NCI-H2107 treated with DMSO at 0.1 percent for 48 hours (cell line): ENCODE data around the gene SCCPDH.
"Not testable (repeated sequence)": the region's sequence is repeated elsewhere in the genome, so short reads cannot be mapped to it uniquely, and the experiment has no call there.

ENCODE experiments used
- DNase-seq: peaks from one replicate; lab custom pipeline; 2025; ENCODE audit not compliant: unreplicated experiment; lab: John Stamatoyannopoulos, UW

SCCPDH gene

GRCh38 chr1:246705368-246705767 is 18.8 kb upstream of the SCCPDH start:
- no peak for DNase-seq

- no peak for DNase-seq
These were observed 16.0 kb upstream of the SCCPDH start for GRCh38 chr1:246708166-246708565.

- DNase-seq = no peak
These were observed 15.0 kb upstream of the SCCPDH start for GRCh38 chr1:246709196-246709595.

- no peak for DNase-seq
These were observed 14.4 kb upstream of the SCCPDH start for GRCh38 chr1:246709835-246710234.

- no peak for DNase-seq
These were observed 12.6 kb upstream of the SCCPDH start for GRCh38 chr1:246711548-246712003.

GRCh38 chr1:246712428-246712827 is 11.8 kb upstream of the SCCPDH start:
- DNase-seq = not testable (repeated sequence)

- not testable (repeated sequence) for DNase-seq
These were observed 4.8 kb upstream of the SCCPDH start for GRCh38 chr1:246719361-246719760.

GRCh38 chr1:246720814-246721213 is 3.4 kb upstream of the SCCPDH start:
- not testable (repeated sequence) for DNase-seq

GRCh38 chr1:246722720-246723119 is 1.5 kb upstream of the SCCPDH start:
- DNase-seq = no peak

- DNase-seq = peak; percentile 45
These were observed 504 bp downstream of the SCCPDH start for GRCh38 chr1:246724731-246725095.

- no peak for DNase-seq
These were observed 982 bp downstream of the SCCPDH start for GRCh38 chr1:246725191-246725590.

- DNase-seq = no peak
These were observed 2.1 kb downstream of the SCCPDH start for GRCh38 chr1:246726255-246726679.

GRCh38 chr1:246726881-246727280 is 2.7 kb downstream of the SCCPDH start:
- no peak for DNase-seq

- DNase-seq = no peak
These were observed 3.4 kb downstream of the SCCPDH start for GRCh38 chr1:246727594-246727993.

GRCh38 chr1:246728311-246728710 is 4.1 kb downstream of the SCCPDH start:
- DNase-seq = no peak

GRCh38 chr1:246729040-246729439 is 4.8 kb downstream of the SCCPDH start:
- not testable (repeated sequence) for DNase-seq

GRCh38 chr1:246730839-246731238 is 6.6 kb downstream of the SCCPDH start:
- no peak for DNase-seq

GRCh38 chr1:246731873-246732272 is 7.7 kb downstream of the SCCPDH start:
- not testable (repeated sequence) for DNase-seq

- DNase-seq = no peak
These were observed 9.5 kb downstream of the SCCPDH start for GRCh38 chr1:246733704-246734103.

GRCh38 chr1:246734866-246735265 is 10.7 kb downstream of the SCCPDH start:
- no peak for DNase-seq

GRCh38 chr1:246735735-246736134 is 11.5 kb downstream of the SCCPDH start:
- no peak for DNase-seq

- no peak for DNase-seq
These were observed 18.2 kb downstream of the SCCPDH start for GRCh38 chr1:246742396-246742795.

GRCh38 chr1:246746155-246746554 is 21.9 kb downstream of the SCCPDH start:
- not testable (repeated sequence) for DNase-seq

GRCh38 chr1:246748006-246748405 is 23.8 kb downstream of the SCCPDH start:
- no peak for DNase-seq
